ENCODE data around the gene GPC1. TPM values are rescaled to one million over a fixed set of nuclear protein-coding genes. Genes with fewer than 3 reads are reported as not detected.

Gene GPC1
- total and polyA plus RNA-seq, 2 donors (not counting 3 experiments of a cell fraction or from before 2014, with no cell fraction given): 9.6 to 31.1 TPM

DNA sequence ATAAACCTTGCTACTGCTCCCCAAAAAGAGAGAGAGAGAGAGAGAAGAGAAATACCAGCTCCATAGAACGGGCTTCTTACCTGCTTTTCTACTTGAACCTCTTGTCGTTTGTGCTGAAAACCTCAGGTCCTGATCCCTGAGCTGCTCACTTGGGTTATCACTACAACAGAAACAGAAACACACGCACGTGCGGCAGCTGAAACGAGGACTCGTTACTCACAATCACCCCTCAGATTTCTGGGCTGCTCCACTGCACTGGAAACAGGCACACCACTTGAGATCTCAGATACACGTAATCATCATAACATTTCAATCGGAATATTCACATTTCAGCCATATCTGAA, 48.2 kb upstream of the GPC1 start:
- intact Hi-C loops (cut with micrococcal nuclease): loop anchor here (2.0 kb wide), 1 partner anchor 48 kb away; the partner anchor contains the start of gene GPC1
- H3K4me1 ChIP-seq (ENCODE audit: control insufficient read depth, extremely low read depth, insufficient read depth, low read length): peaks cover 8% of the 10 kb centered on the region

More for the DNA sequence above, 48.2 kb upstream of the GPC1 start:
- dilution Hi-C loops (cut with MboI; ENCODE audit: extremely low pct_ligation_motif_present, low sequenced_read_pairs): no loop called here
- H3K36me3 ChIP-seq (ENCODE audit: control insufficient read depth in 2 of 2, extremely low read depth in 1 of 2, insufficient read depth in 2 of 2, low read length in 2 of 2): no peaks in the 10 kb centered on the region
- H3K9me1 ChIP-seq (replicated peaks; ENCODE audit: control insufficient read depth, extremely low read depth, insufficient read depth, low read length): no peaks in the 10 kb centered on the region
- no peak overlapping the region for H3K4me2 ChIP-seq (ENCODE audit: insufficient read depth, low read length)
- H3K27me3 ChIP-seq (ENCODE audit: control insufficient read depth in 2 of 2, insufficient read depth in 2 of 2, low read length in 2 of 2): no peaks in the 10 kb centered on the region
- H2AFZ ChIP-seq (ENCODE audit: low read depth, low read length): peak overlapping the region; percentile 60
- no TSS peak for BruUV-seq (replicated peaks)
- FAIRE-seq (no peak), DNase-seq (ENCODE audit: low read depth, low spot score) (no peak)
- CTCF ChIA-PET: interaction anchor here (1.0 kb wide), 2 partner anchors 9 to 154 kb away, joined by 3 to 5 read pairs; no protein-coding TSS in a partner anchor
- H3K27ac ChIP-seq (ENCODE audit: insufficient read depth, low read depth, low read length): peak overlapping the region; percentile 66
- POLR2A ChIA-PET: no interaction called here
- H4K20me1 ChIP-seq (replicated peaks; ENCODE audit: control insufficient read depth, extremely low read depth, insufficient read depth, low read length): no peaks in the 10 kb centered on the region
- no peak overlapping the region for H3K9ac ChIP-seq (replicated peaks; ENCODE audit: extremely low read depth, insufficient read depth, low read length)
- TF ChIP-seq JUN (IDR thresholded peaks at IDR 0.05; ENCODE audit: borderline replicate concordance, insufficient read depth, insufficient read length, low read depth): no peak
- no peak for TF ChIP-seq MYC (IDR thresholded peaks at IDR 0.05; ENCODE audit: low read depth, low read length)
- TF ChIP-seq EZH2 (IDR thresholded peaks at IDR 0.05; ENCODE audit: borderline replicate concordance, low read depth, low read length, severe bottlenecking): no peak
- TF ChIP-seq GATA2 (IDR thresholded peaks at IDR 0.05; ENCODE audit: insufficient read depth, insufficient read length, low read depth, low read length): no peak
- TF ChIP-seq MAX (IDR thresholded peaks at IDR 0.05; ENCODE audit: insufficient read depth, insufficient read length): no peak
- TF ChIP-seq, protein P1, sequence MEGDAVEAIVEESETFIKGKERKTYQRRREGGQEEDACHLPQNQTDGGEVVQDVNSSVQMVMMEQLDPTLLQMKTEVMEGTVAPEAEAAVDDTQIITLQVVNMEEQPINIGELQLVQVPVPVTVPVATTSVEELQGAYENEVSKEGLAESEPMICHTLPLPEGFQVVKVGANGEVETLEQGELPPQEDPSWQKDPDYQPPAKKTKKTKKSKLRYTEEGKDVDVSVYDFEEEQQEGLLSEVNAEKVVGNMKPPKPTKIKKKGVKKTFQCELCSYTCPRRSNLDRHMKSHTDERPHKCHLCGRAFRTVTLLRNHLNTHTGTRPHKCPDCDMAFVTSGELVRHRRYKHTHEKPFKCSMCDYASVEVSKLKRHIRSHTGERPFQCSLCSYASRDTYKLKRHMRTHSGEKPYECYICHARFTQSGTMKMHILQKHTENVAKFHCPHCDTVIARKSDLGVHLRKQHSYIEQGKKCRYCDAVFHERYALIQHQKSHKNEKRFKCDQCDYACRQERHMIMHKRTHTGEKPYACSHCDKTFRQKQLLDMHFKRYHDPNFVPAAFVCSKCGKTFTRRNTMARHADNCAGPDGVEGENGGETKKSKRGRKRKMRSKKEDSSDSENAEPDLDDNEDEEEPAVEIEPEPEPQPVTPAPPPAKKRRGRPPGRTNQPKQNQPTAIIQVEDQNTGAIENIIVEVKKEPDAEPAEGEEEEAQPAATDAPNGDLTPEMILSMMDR (IDR thresholded peaks at IDR 0.05; ENCODE audit: extremely low read depth in 1 of 2, insufficient read depth in 1 of 2, low read depth in 1 of 2, low read length in 2 of 2): no peak
- no peak for TF ChIP-seq POLR2A (IDR thresholded peaks at IDR 0.05; ENCODE audit: low read depth, low read length)
- H3K79me2 ChIP-seq (ENCODE audit: control insufficient read depth, insufficient read depth, low read length): no peaks in the 10 kb centered on the region
- no peak overlapping the region for H3K4me3 ChIP-seq (replicated peaks in 1 of 3; ENCODE audit: insufficient read depth in 1 of 3, low read depth in 1 of 3, low read length in 3 of 3)
- H3K9me3 ChIP-seq (replicated peaks; ENCODE audit: control insufficient read depth, insufficient read depth, low read length): no peaks in the 10 kb centered on the region
